CD4-positive, alpha-beta T cell treated with Interleukin-10 for 1 hour (primary cell): Measurements from ENCODE around the gene GAREM1.

Experiments used
- DNase-seq: peaks from one replicate; pipeline ENCODE4 v3.0.0-alpha.2; 2020

GAREM1 gene

DNA sequence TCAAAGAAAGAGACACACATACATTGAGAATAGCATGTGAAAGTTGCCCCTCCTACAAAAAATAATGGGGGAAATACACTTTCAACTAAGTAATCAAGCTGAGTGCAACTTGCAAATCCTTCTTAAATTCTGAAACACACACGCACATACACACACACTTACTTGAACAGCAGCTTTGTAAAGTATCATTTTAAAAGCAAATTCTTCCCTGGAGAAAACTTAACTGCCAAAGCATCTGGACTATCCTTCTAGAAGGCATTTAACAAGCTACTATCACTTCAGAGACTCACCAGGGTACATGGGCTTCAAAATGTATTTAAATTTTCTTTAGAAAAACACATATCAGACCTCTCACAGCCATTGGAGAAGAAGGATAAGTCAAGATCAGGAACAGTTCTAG, 15.3 kb downstream of the GAREM1 start:
- no peak for DNase-seq

DNA sequence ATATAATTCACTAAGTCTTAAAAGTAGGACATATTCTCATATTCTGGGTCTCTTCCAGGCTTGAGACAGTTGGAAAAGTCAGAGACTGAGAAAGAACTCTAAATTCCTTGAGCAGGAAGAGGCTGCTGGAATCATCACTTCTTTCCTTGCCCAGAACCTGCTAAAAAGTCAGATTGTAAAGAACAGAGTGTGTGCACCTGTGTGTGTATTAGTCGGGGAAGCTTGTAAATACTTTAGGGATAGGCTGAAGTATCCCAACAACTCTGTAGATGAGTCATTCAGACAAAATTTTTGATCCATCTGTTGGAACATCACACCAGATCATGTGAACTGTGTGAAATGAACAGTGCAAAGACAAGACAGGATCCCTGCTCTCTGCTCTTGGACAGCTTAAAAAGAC, 16.1 kb downstream of the GAREM1 start:
- no peak for DNase-seq

GRCh38 chr18:32450874-32451273, 19.8 kb downstream of the GAREM1 start:
- DNase-seq = no peak

DNA sequence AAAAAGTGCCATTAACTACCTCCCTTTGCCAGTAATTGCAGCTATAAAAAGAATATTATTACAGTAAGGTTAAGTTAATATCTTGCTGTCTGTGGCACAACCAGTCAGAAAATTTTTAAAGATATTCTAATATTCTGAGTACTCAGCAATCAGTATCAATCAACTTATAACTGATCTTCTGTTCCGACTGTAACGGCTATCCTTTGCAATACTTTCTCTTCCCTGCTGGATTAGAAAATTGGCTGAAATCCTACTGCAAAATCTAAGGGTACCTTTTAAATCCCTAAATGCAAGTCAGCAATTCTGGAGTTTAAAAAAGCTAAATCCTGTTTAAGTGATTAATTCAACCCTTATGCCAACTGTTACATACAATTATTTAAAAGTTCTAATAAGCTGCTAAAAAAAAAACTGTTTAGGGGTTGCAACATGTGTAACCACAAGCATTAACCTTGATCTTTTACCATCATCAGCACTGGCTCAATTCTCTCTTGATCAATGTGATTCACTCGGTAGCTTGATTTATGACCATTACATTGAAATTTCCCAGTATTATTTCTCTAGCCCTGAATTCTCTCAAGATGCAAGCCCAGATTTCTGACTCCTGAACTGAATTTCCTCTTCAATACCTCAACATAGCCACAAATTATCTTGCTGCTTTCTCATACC, 20.5 kb downstream of the GAREM1 start:
- no peak for DNase-seq

DNA sequence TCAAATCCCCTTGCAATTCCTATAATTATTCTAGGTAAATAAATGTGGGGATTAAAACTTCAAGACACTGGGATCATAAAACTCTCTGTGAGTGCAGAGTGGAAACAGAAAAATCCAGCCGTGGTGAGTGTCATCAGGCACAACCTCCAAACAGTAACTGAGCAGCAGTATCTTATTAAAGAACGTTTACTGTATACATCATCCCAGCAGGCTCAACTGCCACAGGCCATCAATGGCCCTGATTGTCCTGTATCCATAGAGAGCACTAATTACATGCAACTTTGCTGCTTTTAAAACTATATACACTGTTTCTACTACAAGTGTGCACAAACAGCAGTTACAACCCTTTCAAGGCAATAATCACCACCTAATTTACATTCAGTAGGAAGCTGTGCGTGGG, 23.9 kb downstream of the GAREM1 start:
- no peak for DNase-seq

- no peak for DNase-seq
Measured at GRCh38 chr18:32445846-32446245, 24.8 kb downstream of the GAREM1 start.

GRCh38 chr18:32443706-32444215, 26.9 kb downstream of the GAREM1 start:
- DNase-seq = no peak

DNA sequence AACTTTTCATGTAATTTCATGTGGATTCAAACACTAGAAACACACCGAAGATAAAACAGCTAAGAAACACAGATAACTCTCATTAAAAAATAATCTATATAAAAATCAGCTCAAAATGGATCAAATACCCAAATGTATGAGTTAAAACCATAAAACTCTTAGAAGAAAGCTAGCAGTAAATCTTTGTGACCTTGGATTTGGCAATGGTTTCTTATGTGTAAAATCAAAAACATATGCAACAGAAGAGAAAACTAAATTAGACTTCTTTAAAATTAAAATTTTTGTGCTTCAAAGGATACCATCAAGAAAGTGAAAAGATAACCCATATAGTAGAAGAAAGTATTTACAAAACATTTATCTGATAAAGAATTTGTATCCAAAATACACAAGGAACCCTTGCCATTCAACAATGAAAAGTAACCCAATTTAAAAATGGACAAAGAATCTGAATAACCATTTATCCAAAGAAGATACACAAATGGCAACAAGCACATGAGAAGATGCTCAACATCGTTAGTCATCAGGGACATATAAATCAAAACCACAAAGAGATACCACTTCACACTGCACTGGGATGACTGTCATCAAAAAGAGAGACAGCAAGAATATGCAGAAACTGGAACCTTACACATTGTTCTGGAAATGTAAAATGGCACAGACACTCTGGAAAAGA, 27.5 kb downstream of the GAREM1 start:
- DNase-seq = no peak

DNA sequence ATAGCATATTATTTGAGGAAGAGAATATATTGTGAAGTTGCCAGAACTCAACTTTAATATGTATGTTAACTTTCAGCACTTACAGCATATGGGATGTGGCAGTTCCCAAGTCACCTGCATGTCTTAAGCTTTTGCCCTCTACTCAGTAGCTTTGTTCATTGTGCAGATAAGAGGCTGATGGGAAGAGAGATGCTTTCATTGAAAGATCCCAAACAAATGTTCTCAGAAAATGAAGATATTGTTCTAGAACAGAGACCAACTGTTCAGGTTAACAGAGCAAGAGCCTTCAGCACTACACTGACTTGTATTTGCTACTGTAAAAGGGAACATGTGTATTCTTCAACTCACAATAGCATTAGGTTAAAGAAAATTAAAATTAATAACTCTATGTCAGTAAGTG, 28.1 kb downstream of the GAREM1 start:
- no peak for DNase-seq

DNA sequence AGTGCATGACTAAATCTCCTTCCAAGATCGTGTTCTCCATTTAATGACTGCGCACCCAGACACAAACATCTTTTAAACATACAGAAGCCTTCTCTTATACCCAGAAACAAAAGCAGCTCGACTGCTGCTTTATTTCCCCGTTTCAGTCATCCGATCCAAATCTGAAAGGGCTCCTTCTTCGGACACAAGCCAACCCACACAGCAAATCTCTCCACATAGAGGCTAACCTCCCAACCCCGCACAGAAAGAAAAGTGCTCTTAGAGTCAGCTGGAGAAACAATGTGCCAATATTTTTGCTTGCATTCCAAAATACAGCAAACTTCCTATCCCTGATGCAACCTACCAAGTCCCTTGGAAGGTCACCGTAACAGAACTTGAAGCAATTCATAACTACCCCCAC, 29.1 kb downstream of the GAREM1 start:
- no peak for DNase-seq

DNA sequence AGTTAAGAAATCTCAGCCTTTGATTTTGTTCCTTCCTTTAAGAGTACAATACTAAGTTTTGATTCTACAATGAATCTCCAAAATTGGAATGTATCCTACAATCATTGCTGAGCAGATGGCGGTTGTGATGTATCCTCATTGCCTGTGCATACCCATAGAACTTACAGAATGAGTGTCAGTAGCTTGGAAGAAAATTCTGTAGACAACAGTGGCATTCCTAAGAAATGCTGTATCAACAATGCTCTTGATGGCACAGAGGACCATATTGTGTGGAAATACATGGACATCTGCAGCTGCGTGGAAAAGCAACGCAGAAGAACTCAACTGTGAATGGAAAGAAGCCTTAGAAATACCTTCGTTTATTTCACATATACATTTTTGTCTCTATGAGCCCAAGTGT, 30.2 kb downstream of the GAREM1 start:
- DNase-seq = no peak

DNA sequence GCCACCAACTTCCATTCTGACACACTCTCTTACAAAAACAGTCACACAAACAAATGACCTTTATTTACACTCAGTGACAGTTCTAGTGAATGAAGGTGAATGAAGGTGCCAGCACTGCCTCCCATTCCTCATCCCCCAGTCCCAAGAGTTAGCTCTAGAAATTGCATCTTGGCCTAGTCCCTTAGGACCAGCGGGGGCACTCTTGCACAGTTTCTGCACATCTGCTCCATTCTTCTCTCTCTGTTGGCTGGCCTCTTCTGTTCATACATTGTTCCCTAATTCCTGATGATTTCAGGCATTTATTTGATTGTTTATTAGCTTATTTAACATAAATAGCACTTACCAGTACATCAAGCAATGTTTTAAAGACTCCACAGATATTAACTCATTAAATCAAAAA, 30.9 kb downstream of the GAREM1 start:
- no peak for DNase-seq

DNA sequence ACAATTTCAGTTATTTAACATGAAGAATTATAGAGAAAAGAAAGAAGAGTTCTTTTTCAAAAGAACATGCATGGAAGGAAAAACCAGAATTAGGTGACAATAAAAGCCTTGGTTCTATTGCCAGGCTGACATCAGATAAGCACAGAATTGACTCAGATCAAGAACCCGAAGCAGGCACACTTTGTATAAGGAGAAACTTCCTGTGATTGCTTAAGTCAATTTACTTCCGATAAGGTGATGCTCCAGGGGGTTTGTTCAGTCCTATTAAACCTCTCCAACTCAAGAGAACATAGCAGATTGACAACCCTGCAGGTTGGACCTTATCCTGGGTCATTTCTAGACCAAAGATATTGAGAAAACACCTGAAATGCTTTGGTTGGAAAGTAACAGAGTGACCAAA, 31.4 kb downstream of the GAREM1 start:
- DNase-seq = no peak

- DNase-seq = no peak
Measured at GRCh38 chr18:32438173-32438572, 32.5 kb downstream of the GAREM1 start.

DNA sequence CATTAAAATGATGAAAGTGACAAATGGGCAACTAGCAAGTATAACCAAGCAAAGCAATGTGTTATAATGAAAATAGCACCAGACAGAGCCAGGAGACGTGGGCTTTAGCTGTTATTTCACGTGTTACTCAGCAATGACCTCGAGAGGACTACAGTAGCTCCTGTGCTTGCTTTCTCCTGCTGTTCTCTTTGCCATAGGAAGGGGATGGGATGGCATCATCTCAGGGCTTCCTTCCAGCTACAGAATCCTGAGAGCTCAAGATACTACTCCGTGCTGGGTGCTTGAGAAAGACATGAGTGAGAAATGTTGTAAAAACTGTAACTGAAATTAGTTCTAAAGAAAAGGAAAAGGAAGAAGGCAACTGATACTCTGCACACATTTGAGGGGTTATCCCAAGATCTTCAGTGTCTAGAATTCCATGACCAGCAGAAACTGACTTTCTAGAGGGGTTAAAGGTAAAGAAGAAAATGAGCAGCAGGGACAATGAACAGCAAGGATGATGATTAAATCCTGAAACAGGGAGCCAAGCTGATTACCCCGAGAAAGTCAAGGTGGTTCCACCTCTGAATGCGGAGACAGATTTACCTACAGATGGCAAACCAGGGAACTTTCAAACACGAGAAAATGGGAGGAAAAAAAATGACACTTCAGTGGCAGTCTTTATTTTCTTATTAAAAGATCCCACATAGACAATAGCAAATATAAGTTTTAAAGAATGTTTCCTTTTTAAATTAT, 33.4 kb downstream of the GAREM1 start:
- DNase-seq = no peak

DNA sequence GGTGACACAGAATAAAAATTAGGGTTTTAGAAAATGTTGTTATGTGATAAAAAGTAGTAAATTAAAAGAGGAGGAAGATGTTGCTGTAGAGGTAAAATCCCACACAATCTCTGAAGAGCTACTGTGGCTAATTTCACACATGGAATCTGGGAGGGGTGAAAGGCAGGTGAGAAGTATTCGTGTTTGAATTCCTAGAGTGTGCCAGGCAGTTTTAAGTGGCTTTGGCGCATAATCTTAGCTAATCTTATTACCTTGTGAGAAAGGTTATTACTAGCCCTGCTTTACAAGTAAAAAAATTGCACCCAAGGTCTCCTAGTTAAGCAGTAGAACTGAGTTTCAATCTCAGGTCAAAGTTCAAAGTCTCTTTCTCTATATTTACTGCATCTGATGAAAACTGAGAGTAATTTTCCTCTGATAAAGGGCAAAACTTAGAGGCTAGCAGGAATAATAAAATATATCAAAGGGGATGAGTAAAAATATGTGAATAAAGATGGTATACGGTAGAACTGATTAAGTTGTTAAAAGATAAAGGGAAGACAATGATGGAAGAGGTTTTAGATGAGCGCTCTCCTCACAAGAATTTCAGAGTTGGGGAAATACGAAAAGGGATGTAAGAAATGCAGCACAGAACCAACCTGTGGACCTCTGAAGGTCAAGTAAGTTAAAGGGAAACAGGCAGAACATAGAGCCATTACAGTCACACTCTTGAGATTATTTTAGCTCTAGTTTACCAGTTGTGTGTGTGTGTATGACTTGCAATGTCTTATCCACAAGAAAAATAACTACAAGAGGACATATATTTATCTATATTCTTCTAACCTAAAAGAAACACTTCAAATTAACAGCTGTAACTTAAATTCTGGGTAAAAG, 34.8 kb downstream of the GAREM1 start:
- no peak for DNase-seq

DNA sequence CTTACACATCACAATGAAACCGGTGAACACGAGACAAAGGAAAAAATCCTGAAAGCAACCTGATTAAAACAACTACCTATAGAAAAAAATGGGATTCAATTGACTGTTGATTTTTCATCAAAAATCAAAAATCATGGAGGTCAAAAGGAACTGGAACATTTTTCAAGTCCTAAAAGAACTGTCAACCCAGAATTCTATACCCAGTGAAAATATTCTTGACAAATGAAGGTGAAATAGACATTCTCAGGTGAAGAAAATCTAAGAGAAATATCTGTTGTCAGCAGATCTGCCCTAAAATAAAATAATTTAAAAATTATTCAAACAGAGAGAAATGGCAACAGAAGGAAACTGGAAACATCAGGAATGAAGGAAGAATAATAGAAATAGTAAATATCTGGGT, 38.9 kb downstream of the GAREM1 start:
- DNase-seq = no peak

GRCh38 chr18:32429402-32429801, 41.3 kb downstream of the GAREM1 start:
- no peak for DNase-seq

DNA sequence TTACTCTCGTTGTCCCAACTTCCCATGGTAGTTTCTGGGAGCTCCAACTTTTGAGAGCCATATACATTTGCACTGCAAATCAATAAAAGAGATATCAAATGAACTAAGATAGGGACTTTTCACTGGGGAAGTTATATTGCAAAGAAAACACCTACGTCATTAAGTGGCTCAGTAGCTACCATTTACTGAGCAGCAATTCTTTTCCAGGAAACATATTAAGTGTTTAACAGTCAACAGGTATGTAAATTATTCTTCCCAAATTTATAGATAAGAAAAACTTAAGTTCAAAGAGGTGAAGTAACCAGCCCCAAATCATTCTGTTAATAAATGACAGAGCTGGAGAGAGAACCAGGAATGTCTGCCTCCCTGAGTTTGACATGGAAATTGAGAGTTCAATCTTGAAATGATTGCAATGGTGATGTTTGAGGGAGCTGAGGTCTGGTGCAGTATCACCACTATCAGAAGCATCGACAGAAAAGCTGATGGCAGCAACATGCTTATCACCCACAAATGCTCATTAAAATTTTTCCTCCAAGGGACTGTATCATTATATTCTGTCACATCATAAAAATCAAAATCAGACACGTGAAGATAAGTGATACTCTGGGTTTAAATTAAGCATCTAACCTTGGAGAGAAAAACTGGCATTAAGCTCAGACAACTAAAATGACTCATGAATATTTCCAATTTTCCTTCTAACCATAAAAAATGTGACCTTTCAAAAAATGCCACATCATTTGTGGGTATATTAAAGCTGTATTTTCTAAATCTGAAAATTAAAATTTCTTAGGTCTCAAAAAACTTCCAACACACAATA, 43.4 kb downstream of the GAREM1 start:
- DNase-seq = no peak

DNA sequence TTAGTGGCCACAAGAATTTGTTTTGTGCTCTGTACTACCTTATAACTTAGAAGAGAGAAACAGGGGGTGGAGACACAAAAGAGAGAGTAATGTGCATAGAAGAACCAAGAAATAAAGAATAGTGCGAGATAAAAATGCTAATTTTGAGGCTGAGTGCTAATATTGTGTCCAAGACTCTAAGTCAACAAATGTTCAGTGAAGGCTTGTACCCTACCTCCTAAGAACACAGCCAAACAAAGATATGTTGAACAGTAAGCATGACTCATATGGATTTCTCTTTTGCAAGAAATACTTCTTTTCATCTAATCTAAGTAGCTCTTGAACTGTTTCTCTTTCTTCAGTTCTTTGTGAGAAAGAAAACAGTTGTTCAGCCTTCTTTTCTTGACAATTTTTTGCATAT, 45.2 kb downstream of the GAREM1 start:
- DNase-seq = no peak

- no peak for DNase-seq
Measured at GRCh38 chr18:32424696-32425095, 46.0 kb downstream of the GAREM1 start.
